ENCODE data around the gene THAP11. TPM values are rescaled to one million over a fixed set of nuclear protein-coding genes. Genes with fewer than 3 reads are reported as not detected.
A peak's percentile ranks its signal among the peaks of the same experiment; 100 is the strongest.

Gene THAP11
- total RNA-seq, 1 experiment from 2014 or later: 61.6 TPM

DNA sequence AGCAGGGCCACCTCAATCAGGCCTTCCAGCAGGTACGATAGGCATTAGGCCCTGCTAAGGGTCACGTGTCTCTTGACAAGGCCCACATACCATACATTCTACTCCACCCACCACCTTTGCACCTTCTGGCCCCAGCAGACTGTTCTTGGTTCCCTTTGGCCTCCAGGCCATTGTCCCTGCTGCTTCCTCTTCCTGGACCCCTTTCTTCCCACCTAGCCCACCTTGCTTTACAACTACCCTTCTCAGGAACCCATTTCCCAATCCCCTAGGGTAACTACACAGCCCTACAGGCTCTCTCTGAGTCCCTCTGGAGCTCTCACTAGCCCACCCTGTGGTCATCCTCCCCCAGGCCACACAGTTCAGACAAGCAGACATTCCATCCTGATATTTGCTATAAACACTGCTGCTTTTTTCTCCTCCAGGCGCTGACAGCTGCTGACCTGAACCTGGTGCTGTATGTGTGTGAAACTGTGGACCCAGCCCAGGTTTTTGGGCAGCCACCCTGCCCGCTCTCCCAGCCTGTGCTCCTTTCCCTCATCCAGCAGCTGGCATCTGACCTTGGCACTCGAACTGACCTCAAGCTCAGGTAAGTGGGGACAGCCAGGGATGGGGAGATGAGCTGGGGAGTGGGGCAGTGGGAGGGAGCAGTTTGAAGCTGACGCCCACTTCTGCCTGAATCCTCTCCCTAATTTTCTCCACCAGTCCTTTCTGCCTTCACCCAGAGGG lies 41.2 kb downstream of the THAP11 start:
- no peak for DNase-seq (ENCODE audit: low read depth)

DNA sequence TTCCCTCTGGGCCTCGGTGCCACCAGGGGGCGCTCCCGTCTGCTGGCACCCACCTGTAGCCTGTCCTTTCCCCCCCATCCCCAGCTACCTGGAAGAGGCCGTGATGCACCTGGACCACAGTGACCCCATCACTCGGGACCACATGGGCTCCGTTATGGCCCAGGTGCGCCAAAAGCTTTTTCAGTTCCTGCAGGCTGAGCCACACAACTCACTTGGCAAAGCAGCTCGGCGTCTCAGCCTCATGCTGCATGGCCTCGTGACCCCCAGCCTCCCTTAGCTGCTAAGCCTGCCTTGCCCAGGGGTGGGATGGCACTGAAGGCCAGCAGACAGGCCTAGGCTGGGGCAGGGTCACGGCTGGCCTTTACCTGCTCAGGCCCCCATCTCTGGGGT lies 41.7 kb downstream of the THAP11 start:
- peak; percentile 30 for DNase-seq (ENCODE audit: low read depth)

- DNase-seq (ENCODE audit: low read depth): no peak
Measured at GRCh38 chr16:67884684-67885083, 42.6 kb downstream of the THAP11 start, which contains the start of gene NRN1L. NRN1L (plus strand) TSS chr16:67884885; CDS start chr16:67884904, 19 bp downstream.

GRCh38 chr16:67885545-67885944 lies 43.4 kb downstream of the THAP11 start:
- no peak for DNase-seq (ENCODE audit: low read depth)

- DNase-seq (ENCODE audit: low read depth): no peak
Measured at GRCh38 chr16:67885976-67886375, 43.9 kb downstream of the THAP11 start.

DNA sequence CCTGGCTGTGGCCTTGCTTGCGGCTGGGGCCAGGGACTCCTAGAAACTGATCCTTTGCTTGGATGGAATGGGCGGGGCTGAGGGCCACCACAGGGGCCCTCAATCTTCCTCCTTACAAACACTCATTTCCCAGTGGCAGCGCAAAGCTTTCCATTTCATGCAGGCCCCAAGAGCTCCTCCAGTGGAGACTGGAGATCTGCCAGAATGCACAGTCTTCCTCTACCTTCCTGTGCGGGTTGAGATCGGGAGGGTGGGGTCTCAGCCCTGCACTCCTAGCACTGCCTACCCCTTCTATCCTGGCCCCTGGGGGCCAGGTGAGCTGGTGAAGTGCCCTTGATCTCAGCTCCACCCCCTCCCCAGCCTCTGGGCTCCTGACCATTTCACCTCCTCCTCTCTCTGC lies 44.3 kb downstream of the THAP11 start:
- no peak for DNase-seq (ENCODE audit: low read depth)

DNA sequence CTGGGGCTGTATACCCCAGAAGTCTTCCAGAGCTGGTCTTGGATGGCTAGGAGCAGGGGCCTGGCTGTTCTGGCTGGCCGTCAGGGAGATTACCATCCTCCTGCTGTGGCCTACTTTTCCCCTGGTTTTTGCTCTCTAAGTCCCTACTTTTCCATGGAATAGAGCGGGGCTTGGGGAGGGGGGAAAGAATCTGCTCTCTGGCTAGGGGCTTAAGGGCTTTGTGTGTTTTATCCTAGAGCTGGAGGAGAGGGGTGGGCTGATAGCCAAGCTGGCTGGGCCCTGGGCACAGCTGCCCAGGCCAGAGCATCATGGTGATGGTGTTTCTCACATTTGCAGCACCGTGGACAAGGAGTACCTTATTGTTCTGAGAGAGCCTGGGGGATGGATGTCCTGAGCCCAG lies 46.2 kb downstream of the THAP11 start:
- no peak for DNase-seq (ENCODE audit: low read depth)

- DNase-seq (ENCODE audit: low read depth): no peak
Measured at GRCh38 chr16:67892375-67892774, 50.3 kb downstream of the THAP11 start.

DNA sequence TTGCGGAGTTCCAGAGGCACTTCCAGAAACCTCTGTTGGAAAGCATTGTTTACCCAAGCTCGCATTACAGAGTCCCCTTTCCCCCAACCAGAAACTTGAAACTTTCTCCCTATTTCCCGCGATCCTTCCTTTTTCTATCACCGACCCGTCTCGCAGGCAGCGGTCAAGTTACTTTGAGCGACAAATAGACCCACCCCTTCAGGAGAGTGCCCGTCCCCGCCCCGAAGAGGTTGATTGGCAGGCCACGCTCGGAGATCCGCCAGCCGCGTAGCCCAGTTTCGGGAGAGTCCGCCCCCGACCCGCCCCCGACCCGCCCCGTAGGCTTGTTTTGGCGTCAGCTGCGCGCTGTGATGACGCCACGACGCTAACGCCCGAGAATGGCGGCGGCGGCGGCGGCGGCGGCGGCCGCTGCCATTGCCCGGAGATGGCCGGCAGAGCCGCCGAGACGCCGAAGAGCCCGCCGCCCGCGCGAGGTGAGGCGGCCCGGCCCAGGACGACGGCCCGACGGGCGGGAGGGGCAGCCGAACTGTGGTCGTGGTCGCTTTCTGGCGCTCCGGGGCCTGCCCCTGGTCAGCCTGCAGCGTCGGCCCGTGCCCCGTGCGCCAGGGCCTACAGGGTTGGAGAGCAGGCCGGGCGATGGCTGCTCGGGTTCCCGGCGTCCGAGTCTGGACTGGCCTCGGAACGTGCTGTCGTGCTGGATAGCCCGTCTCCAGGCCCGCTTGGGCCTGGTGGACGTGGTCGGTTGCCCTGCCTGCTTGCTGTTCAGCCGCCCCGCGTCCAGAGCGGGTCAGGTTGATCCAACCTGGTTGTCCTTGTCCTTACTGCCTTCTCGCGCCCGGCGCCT lies 51.0 kb downstream of the THAP11 start, which contains the start of gene PSKH1:
PSKH1 (plus strand) TSS at position 356 of the 844 bp plus-strand sequence. CDS start 15,496 bp downstream, outside the sequence.
- DNase-seq (ENCODE audit: low read depth): peak; percentile 93

Other genes starting within 250 kb of the THAP11 start
- 0.58 and 0.92 TPM in 2 replicates for gene CARMIL2, start 197.2 kb upstream of the THAP11 start, total RNA-seq (2014; rRNA removed)
- gene ACD, start 182.1 kb upstream of the THAP11 start, total RNA-seq (2014; rRNA removed): 44.2 and 49.5 TPM in 2 replicates
- 0.86 and 3.2 TPM in 2 replicates for gene PARD6A, start 181.4 kb upstream of the THAP11 start, total RNA-seq (2014; rRNA removed)
- gene ENKD1, start 175.6 kb upstream of the THAP11 start, total RNA-seq (2014; rRNA removed): 13.8 and 17.1 TPM in 2 replicates
- gene C16orf86, start 175.5 kb upstream of the THAP11 start, total RNA-seq (2014; rRNA removed): 4.6 and 6.3 TPM in 2 replicates
- 15.9 and 17.4 TPM in 2 replicates for gene GFOD2, start 123.0 kb upstream of the THAP11 start, total RNA-seq (2014; rRNA removed)
- 3.8 and 4.5 TPM in 2 replicates for gene RANBP10, start 35.8 kb upstream of the THAP11 start, total RNA-seq (2014; rRNA removed)
- 0.77 and 1.6 TPM in 2 replicates for gene TSNAXIP1, start 35.4 kb upstream of the THAP11 start, total RNA-seq (2014; rRNA removed)
- 86.3 and 142 TPM in 2 replicates for gene NUTF2, start 4.6 kb downstream of the THAP11 start, total RNA-seq (2014; rRNA removed)
- 52.6 and 55.5 TPM in 2 replicates for gene CENPT, start 5.4 kb downstream of the THAP11 start, total RNA-seq (2014; rRNA removed)
- 59.2 and 67.7 TPM in 2 replicates for gene EDC4, start 30.7 kb downstream of the THAP11 start, total RNA-seq (2014; rRNA removed)
- gene NRN1L, start 42.6 kb downstream of the THAP11 start, total RNA-seq (2014; rRNA removed): not detected in 2 replicates
- 9.0 and 10.3 TPM in 2 replicates for gene PSKH1, start 50.9 kb downstream of the THAP11 start, total RNA-seq (2014; rRNA removed)
- gene CTRL, start 89.5 kb downstream of the THAP11 start, total RNA-seq (2014; rRNA removed): 0.71 and 2.6 TPM in 2 replicates
- 37.6 and 38.1 TPM in 2 replicates for gene PSMB10, start 94.5 kb downstream of the THAP11 start, total RNA-seq (2014; rRNA removed)
- gene LCAT, start 101.8 kb downstream of the THAP11 start, total RNA-seq (2014; rRNA removed): 11.7 and 13.3 TPM in 2 replicates
- 61.7 and 62.6 TPM in 2 replicates for gene SLC12A4, start 126.3 kb downstream of the THAP11 start, total RNA-seq (2014; rRNA removed)
- gene DPEP3, start 138.2 kb downstream of the THAP11 start, total RNA-seq (2014; rRNA removed): not detected in 2 replicates
- not detected in 2 replicates for gene DPEP2, start 157.2 kb downstream of the THAP11 start, total RNA-seq (2014; rRNA removed)
- gene DPEP2NB, start 173.6 kb downstream of the THAP11 start, total RNA-seq (2014; rRNA removed): not detected in 2 replicates
- gene DDX28, start 180.9 kb downstream of the THAP11 start, total RNA-seq (2014; rRNA removed): 10.5 and 13.4 TPM in 2 replicates
- gene DUS2, start 181.0 kb downstream of the THAP11 start, total RNA-seq (2014; rRNA removed): 18.3 and 20.1 TPM in 2 replicates
- gene NFATC3, start 243.1 kb downstream of the THAP11 start, total RNA-seq (2014; rRNA removed): 22.3 and 26.5 TPM in 2 replicates